ENCODE measurements around the gene CEP85. TPM values are rescaled to one million over a fixed set of nuclear protein-coding genes. Genes with fewer than 3 reads are reported as not detected.
A peak's percentile ranks its signal among the peaks of the same experiment; 100 is the strongest.

CEP85 gene
- 16.5 and 17.7 TPM in 2 replicates for total RNA-seq
- long read RNA-seq, transcript CEP85-202 (14 exons, 3,922 nt) = major isoform, 7 of 50 reads
- long read RNA-seq, partial matches to known transcripts = 29 of 50 reads
- long read RNA-seq, other reads (novel, unspliced or antisense) = 10 of 50 reads

GRCh38 chr1:26233903-26234643, at the start of gene CEP85:
Gene CEP85 (plus strand): TSS chr1:26234200. CDS start chr1:26239784, 5,584 bp downstream.
- Mint-ChIP-seq H3K4me1 (ENCODE audit: unreplicated experiment) (peaks cover 36% of the 10 kb centered on the region), H3K27me3 (ENCODE audit: unreplicated experiment) (no peaks in the 10 kb centered on the region), H3K9me3 (ENCODE audit: unreplicated experiment) (no peaks in the 10 kb centered on the region), H3K4me3 (ENCODE audit: unreplicated experiment) (peak within 1 kb of the TSS; percentile 90), H3K36me3 (ENCODE audit: unreplicated experiment) (no peaks in the 10 kb centered on the region), H3K27ac (ENCODE audit: unreplicated experiment) (peak within 1 kb of the TSS; percentile 97)
- peak; percentile 84 for TF ChIP-seq CTCF (IDR thresholded peaks at IDR 0.05)
- DNase-seq (ENCODE audit: extremely low spot score, unreplicated experiment) = peak; percentile 99

GRCh38 chr1:26184883-26185282, 49.1 kb upstream of the CEP85 start:
- Mint-ChIP-seq H3K4me1 (ENCODE audit: unreplicated experiment) (no peaks in the 10 kb centered on the region), H3K4me3 (ENCODE audit: unreplicated experiment) (no peak overlapping the region), H3K27ac (ENCODE audit: unreplicated experiment) (no peak overlapping the region), H3K27me3 (ENCODE audit: unreplicated experiment) (no peaks in the 10 kb centered on the region), H3K36me3 (ENCODE audit: unreplicated experiment) (no peaks in the 10 kb centered on the region), H3K9me3 (ENCODE audit: unreplicated experiment) (no peaks in the 10 kb centered on the region)
- TF ChIP-seq CTCF (IDR thresholded peaks at IDR 0.05) = no peak
- DNase-seq (ENCODE audit: extremely low spot score, unreplicated experiment) = no peak

GRCh38 chr1:26187882-26188281, 46.1 kb upstream of the CEP85 start:
- Mint-ChIP-seq H3K27ac (ENCODE audit: unreplicated experiment) (no peak overlapping the region), H3K4me1 (ENCODE audit: unreplicated experiment) (no peaks in the 10 kb centered on the region), H3K36me3 (ENCODE audit: unreplicated experiment) (no peaks in the 10 kb centered on the region), H3K9me3 (ENCODE audit: unreplicated experiment) (no peaks in the 10 kb centered on the region), H3K4me3 (ENCODE audit: unreplicated experiment) (no peak overlapping the region), H3K27me3 (ENCODE audit: unreplicated experiment) (peaks cover 2% of the 10 kb centered on the region)
- TF ChIP-seq CTCF (IDR thresholded peaks at IDR 0.05) = no peak
- no peak for DNase-seq (ENCODE audit: extremely low spot score, unreplicated experiment)

GRCh38 chr1:26188477-26188876, 45.5 kb upstream of the CEP85 start:
- no peak for DNase-seq (ENCODE audit: extremely low spot score, unreplicated experiment)
- H3K27ac Mint-ChIP-seq (ENCODE audit: unreplicated experiment) = no peak overlapping the region

More at GRCh38 chr1:26188477-26188876, 45.5 kb upstream of the CEP85 start:
- Mint-ChIP-seq H3K4me1 (ENCODE audit: unreplicated experiment) (no peaks in the 10 kb centered on the region), H3K27me3 (ENCODE audit: unreplicated experiment) (peaks cover 4% of the 10 kb centered on the region), H3K36me3 (ENCODE audit: unreplicated experiment) (no peaks in the 10 kb centered on the region), H3K9me3 (ENCODE audit: unreplicated experiment) (no peaks in the 10 kb centered on the region), H3K4me3 (ENCODE audit: unreplicated experiment) (no peak overlapping the region)
- TF ChIP-seq CTCF (IDR thresholded peaks at IDR 0.05) = no peak

All from osteocyte (in vitro differentiated cells).